ENCODE measurements around the gene ZBBX. TPM values are rescaled to one million over a fixed set of nuclear protein-coding genes. Genes with fewer than 3 reads are reported as not detected.
"Not testable (repeated sequence)": the region's sequence is repeated elsewhere in the genome, so short reads cannot be mapped to it uniquely, and the experiment has no call there.

Gene ZBBX, protein sequence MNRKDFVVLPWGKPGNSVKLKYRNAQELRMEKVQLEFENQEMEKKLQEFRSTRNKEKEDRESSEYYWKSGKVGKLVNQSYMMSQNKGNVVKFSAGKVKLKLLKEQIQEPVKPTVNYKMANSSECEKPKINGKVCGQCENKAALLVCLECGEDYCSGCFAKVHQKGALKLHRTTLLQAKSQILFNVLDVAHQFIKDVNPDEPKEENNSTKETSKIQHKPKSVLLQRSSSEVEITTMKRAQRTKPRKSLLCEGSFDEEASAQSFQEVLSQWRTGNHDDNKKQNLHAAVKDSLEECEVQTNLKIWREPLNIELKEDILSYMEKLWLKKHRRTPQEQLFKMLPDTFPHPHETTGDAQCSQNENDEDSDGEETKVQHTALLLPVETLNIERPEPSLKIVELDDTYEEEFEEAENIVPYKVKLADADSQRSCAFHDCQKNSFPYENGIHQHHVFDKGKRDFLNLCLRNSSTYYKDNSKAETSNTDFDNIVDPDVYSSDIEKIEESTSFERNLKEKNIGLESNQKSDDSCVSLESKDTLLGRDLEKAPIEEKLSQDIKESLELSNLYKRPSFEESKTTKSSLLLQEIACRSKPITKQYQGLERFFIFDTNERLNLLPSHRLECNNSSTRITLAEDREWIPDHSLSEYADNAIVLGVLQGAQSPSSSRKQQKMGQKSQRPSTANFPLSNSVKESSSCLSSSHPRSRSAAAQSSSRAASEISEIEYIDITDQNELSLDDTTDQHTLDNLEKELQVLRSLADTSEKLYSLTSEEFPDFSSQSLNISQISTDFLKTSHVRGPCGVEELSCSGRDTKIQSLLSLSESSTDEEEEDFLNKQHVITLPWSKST
- total RNA-seq = not detected in 2 replicates

GRCh38 chr3:167380004-167380689 is at the start of gene ZBBX:
Gene ZBBX, minus strand, starts transcription at chr3:167380297. Its CDS starts 7,396 bp downstream, at chr3:167372901.
- Mint-ChIP-seq H3K4me3 (ENCODE audit: low read depth) (peak within 1 kb of the TSS; percentile 56), H3K27ac (no peak within 1 kb of the TSS), H3K27me3 (ENCODE audit: low read depth) (peaks cover 6% of the 10 kb centered on the region), H3K36me3 (ENCODE audit: low read depth) (no peaks in the 10 kb centered on the region), H3K4me1 (ENCODE audit: low read depth) (peaks cover 8% of the 10 kb centered on the region), H3K9me3 (no peaks in the 10 kb centered on the region)
- DNase-seq (ENCODE audit: low spot score) = peak; percentile 79
- intact Hi-C loops (cut with micrococcal nuclease) = loop anchor here (1.0 to 2.0 kb wide), 3 partner anchors 305 to 502 kb away; partner anchors contain the start of genes PDCD10 and SERPINI1

DNA sequence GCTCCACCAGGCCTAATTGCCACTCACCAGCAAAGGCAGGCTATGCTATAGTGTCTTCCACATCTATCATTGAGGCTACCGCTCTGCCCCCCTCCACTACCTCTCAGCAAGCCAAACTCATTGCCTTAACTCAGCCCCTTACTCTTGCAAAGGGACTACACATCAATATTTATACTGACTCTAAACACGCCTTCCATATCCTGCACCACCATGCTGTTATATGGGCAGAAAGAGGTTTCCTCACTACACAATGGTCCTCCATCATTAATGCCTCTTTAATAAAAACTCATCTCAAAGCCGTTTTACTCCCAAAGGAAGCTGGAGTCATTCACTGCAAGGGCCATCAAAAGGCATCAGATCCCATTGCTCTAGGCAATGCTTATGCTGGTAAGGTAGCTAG is 46.9 kb upstream of the ZBBX start:
- H3K36me3 Mint-ChIP-seq (ENCODE audit: low read depth); intact Hi-C loops (cut with micrococcal nuclease); H3K4me1 Mint-ChIP-seq (ENCODE audit: low read depth); H3K27ac Mint-ChIP-seq; H3K4me3 Mint-ChIP-seq (ENCODE audit: low read depth); DNase-seq (ENCODE audit: low spot score); H3K27me3 Mint-ChIP-seq (ENCODE audit: low read depth); H3K9me3 Mint-ChIP-seq: not testable (repeated sequence)

- H3K36me3 Mint-ChIP-seq (ENCODE audit: low read depth); H3K4me3 Mint-ChIP-seq (ENCODE audit: low read depth); H3K4me1 Mint-ChIP-seq (ENCODE audit: low read depth); intact Hi-C loops (cut with micrococcal nuclease); H3K27me3 Mint-ChIP-seq (ENCODE audit: low read depth); DNase-seq (ENCODE audit: low spot score); H3K27ac Mint-ChIP-seq; H3K9me3 Mint-ChIP-seq: not testable (repeated sequence)
Observed at GRCh38 chr3:167422396-167422795, 42.3 kb upstream of the ZBBX start.

- Mint-ChIP-seq H3K4me1 (ENCODE audit: low read depth) (no peaks in the 10 kb centered on the region), H3K4me3 (ENCODE audit: low read depth) (no peak overlapping the region), H3K9me3 (no peaks in the 10 kb centered on the region), H3K27ac (no peak overlapping the region), H3K36me3 (ENCODE audit: low read depth) (no peaks in the 10 kb centered on the region), H3K27me3 (ENCODE audit: low read depth) (no peaks in the 10 kb centered on the region)
- intact Hi-C loops (cut with micrococcal nuclease) = no loop called here
- DNase-seq (ENCODE audit: low spot score) = no peak
Observed at GRCh38 chr3:167409611-167410010, 29.5 kb upstream of the ZBBX start.

DNA sequence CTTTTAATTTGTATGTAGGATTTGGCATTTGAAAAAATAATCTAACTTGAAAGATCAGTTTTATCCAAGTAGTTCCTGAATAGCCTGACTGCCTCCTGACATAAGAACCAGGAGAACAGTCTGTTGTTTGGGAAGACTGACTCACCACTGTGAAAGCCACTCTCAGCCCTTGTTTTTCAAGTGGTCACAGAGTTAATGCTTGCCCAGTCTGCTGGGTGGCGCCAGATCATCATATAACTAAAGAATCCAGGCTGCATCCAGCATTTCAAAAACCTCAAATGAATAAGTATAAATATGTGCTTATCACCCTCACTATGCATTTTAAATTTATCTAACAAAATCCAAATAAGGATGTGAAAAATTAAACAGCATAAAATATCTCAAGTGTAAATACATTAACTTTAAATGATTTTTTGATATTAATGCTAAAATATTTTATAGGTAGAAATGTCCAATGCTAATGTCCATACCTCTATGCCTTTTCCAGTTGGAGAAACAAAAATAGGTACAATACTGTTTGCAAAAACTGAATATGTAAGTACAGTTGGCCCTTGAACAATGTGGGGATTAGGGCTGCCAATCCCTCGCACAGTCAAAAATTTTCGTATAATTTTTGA is 26.9 kb upstream of the ZBBX start:
- intact Hi-C loops (cut with micrococcal nuclease) = no loop called here
- H3K36me3 Mint-ChIP-seq (ENCODE audit: low read depth) = no peaks in the 10 kb centered on the region
- no peaks in the 10 kb centered on the region for H3K4me1 Mint-ChIP-seq (ENCODE audit: low read depth)
- H3K27me3 Mint-ChIP-seq (ENCODE audit: low read depth) = no peaks in the 10 kb centered on the region
- H3K27ac Mint-ChIP-seq = no peak overlapping the region
- DNase-seq (ENCODE audit: low spot score) = no peak
- no peaks in the 10 kb centered on the region for H3K9me3 Mint-ChIP-seq
- no peak overlapping the region for H3K4me3 Mint-ChIP-seq (ENCODE audit: low read depth)

- Mint-ChIP-seq H3K9me3 (no peaks in the 10 kb centered on the region), H3K27ac (no peak overlapping the region), H3K36me3 (ENCODE audit: low read depth) (no peaks in the 10 kb centered on the region), H3K4me1 (ENCODE audit: low read depth) (no peaks in the 10 kb centered on the region), H3K27me3 (ENCODE audit: low read depth) (no peaks in the 10 kb centered on the region), H3K4me3 (ENCODE audit: low read depth) (no peak overlapping the region)
- intact Hi-C loops (cut with micrococcal nuclease) = loop anchor here (5.0 kb wide), 1 partner anchor 484 kb away; no protein-coding TSS in a partner anchor
- DNase-seq (ENCODE audit: low spot score) = no peak
Observed at GRCh38 chr3:167397826-167398225, 17.7 kb upstream of the ZBBX start.

GRCh38 chr3:167396075-167396474 is 16.0 kb upstream of the ZBBX start:
- Mint-ChIP-seq H3K9me3 (no peaks in the 10 kb centered on the region), H3K4me1 (ENCODE audit: low read depth) (no peaks in the 10 kb centered on the region), H3K27me3 (ENCODE audit: low read depth) (no peaks in the 10 kb centered on the region), H3K4me3 (ENCODE audit: low read depth) (no peak overlapping the region), H3K27ac (no peak overlapping the region), H3K36me3 (ENCODE audit: low read depth) (no peaks in the 10 kb centered on the region)
- intact Hi-C loops (cut with micrococcal nuclease) = loop anchor here (5.0 kb wide), 1 partner anchor 486 kb away; no protein-coding TSS in a partner anchor
- DNase-seq (ENCODE audit: low spot score) = no peak

DNA sequence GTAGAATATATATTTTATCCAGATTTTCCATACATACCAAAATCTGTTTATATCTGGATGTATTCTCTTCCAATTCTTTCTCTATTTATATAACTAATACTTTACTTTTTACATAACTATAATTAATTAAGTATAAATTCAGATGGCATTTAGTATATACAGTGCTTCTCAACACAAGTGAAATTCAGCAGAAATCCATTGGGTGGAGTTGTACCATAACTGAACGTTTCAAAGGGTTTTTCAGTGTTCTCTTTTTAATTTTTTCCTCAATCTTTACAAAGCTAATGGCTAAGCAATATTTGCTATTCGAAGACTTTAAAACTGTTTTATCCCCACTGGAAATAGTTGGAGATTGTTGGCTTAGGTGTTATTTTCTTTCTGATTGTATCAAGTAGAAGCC is 13.9 kb upstream of the ZBBX start:
- Mint-ChIP-seq H3K4me3 (ENCODE audit: low read depth) (no peak overlapping the region), H3K27ac (no peak overlapping the region), H3K27me3 (ENCODE audit: low read depth) (no peaks in the 10 kb centered on the region), H3K36me3 (ENCODE audit: low read depth) (no peaks in the 10 kb centered on the region), H3K4me1 (ENCODE audit: low read depth) (no peaks in the 10 kb centered on the region), H3K9me3 (no peaks in the 10 kb centered on the region)
- intact Hi-C loops (cut with micrococcal nuclease) = no loop called here
- no peak for DNase-seq (ENCODE audit: low spot score)

- Mint-ChIP-seq H3K36me3 (ENCODE audit: low read depth) (no peaks in the 10 kb centered on the region), H3K9me3 (no peaks in the 10 kb centered on the region), H3K27me3 (ENCODE audit: low read depth) (peaks cover 6% of the 10 kb centered on the region), H3K27ac (no peak overlapping the region), H3K4me3 (ENCODE audit: low read depth) (no peak overlapping the region), H3K4me1 (ENCODE audit: low read depth) (peaks cover 8% of the 10 kb centered on the region)
- intact Hi-C loops (cut with micrococcal nuclease) = no loop called here
- no peak for DNase-seq (ENCODE audit: low spot score)
Observed at GRCh38 chr3:167382155-167382554, 2.1 kb upstream of the ZBBX start.

GRCh38 chr3:167375478-167375877 is 4.6 kb downstream of the ZBBX start:
- Mint-ChIP-seq H3K36me3 (ENCODE audit: low read depth) (no peaks in the 10 kb centered on the region), H3K4me1 (ENCODE audit: low read depth) (peaks cover 5% of the 10 kb centered on the region), H3K9me3 (no peaks in the 10 kb centered on the region), H3K27ac (no peak overlapping the region), H3K4me3 (ENCODE audit: low read depth) (no peak overlapping the region), H3K27me3 (ENCODE audit: low read depth) (peaks cover 4% of the 10 kb centered on the region)
- intact Hi-C loops (cut with micrococcal nuclease) = no loop called here
- DNase-seq (ENCODE audit: low spot score) = no peak

- Mint-ChIP-seq H3K4me1 (ENCODE audit: low read depth) (no peaks in the 10 kb centered on the region), H3K9me3 (no peaks in the 10 kb centered on the region)
- intact Hi-C loops (cut with micrococcal nuclease) = no loop called here
Observed at GRCh38 chr3:167372138-167372537, 8.0 kb downstream of the ZBBX start.

GRCh38 chr3:167361948-167362347 is 18.1 kb downstream of the ZBBX start:
- Mint-ChIP-seq H3K4me3 (ENCODE audit: low read depth) (no peak overlapping the region), H3K36me3 (ENCODE audit: low read depth) (no peaks in the 10 kb centered on the region), H3K27ac (no peak overlapping the region), H3K9me3 (no peaks in the 10 kb centered on the region), H3K4me1 (ENCODE audit: low read depth) (no peaks in the 10 kb centered on the region), H3K27me3 (ENCODE audit: low read depth) (no peaks in the 10 kb centered on the region)
- no peak for DNase-seq (ENCODE audit: low spot score)
- intact Hi-C loops (cut with micrococcal nuclease) = no loop called here

More at GRCh38 chr3:167372138-167372537, 8.0 kb downstream of the ZBBX start:
- Mint-ChIP-seq H3K4me3 (ENCODE audit: low read depth) (no peak overlapping the region), H3K27ac (no peak overlapping the region), H3K36me3 (ENCODE audit: low read depth) (no peaks in the 10 kb centered on the region), H3K27me3 (ENCODE audit: low read depth) (no peaks in the 10 kb centered on the region)
- no peak for DNase-seq (ENCODE audit: low spot score)
